GM12891 (cell line): ENCODE data around the gene FUBP3.

ENCODE experiments used
- DNase-seq: peaks from one replicate; pipeline ENCODE4 v3.0.0; 2011; ENCODE audit warnings: low spot score; ENCODE audit not compliant: insufficient read length
- FAIRE-seq: peaks from 2 replicates; lab custom pipeline; 2011; peaks lifted over from hg19 to GRCh38; lab: Jason Lieb, UNC
- PAX5 ChIP-seq: IDR thresholded peaks from 2 replicates; pipeline ENCODE4 v1.6.1; 2011; ENCODE audit warnings: low read length, moderate library complexity, mild to moderate bottlenecking; ENCODE audit not compliant: insufficient read depth, severe bottlenecking
- POLR2A ChIP-seq: IDR thresholded peaks from 2 replicates; pipeline ENCODE4 v1.6.1; 2011; ENCODE audit warnings: low read depth, low read length, control low read depth
- POLR2AphosphoS5 ChIP-seq: IDR thresholded peaks from 2 replicates; pipeline ENCODE4 v1.6.1; 2011; ENCODE audit warnings: low read depth, low read length, control low read depth
- POU2F2 ChIP-seq: IDR thresholded peaks from 2 replicates; pipeline ENCODE4 v1.6.1; 2011; ENCODE audit warnings: low read depth, mild to moderate bottlenecking, control low read depth, low read length, moderate library complexity
- SPI1 ChIP-seq: IDR thresholded peaks from 2 replicates; pipeline ENCODE4 v1.6.1; 2011; ENCODE audit warnings: low read depth, low read length, control low read depth
- TAF1 ChIP-seq: IDR thresholded peaks from 2 replicates; pipeline ENCODE4 v1.6.1; 2011; ENCODE audit warnings: low read depth, low read length, control low read depth

The FUBP3 gene

DNA sequence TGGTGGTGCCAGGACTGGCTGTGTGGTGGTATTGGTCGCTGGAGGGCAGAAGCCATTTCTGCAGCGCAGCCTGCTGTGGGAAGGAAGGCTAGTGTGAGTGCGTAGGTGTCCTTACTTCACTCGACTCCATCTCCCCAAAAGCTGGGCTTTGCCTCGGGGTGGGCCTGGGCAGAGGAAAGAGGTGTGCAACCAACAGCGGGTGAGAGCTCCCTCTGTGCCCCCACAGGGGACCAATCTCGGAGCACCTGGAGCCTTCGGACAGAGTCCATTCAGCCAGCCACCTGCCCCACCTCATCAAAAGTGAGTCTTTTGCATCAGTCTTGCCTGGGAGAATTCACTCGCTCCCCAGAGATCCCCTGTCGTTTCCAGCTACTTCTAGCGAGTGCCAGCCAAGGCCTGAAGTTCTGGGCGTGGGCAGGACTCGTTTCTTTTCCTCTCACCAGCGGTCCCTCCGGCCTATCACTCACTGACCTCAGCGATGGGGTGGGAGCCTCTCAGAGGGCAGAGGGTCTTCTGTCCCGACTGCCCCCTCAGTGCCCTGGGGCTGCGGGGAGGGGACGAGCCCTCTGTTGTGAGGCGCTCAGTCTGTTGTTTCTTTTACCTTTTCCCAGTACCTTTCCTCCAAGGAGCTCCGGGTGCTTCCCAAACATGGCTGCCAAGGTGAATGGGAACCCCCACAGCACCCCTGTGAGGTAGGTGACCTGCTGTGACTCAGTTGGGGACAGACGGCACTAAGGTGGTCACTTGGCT is 52.1 kb downstream of the FUBP3 start:
- FAIRE-seq = no peak
- TF ChIP-seq POLR2AphosphoS5 (no peak), PAX5 (no peak), POU2F2 (no peak), SPI1 (no peak), POLR2A (no peak), TAF1 (no peak)
- DNase-seq = no peak

DNA sequence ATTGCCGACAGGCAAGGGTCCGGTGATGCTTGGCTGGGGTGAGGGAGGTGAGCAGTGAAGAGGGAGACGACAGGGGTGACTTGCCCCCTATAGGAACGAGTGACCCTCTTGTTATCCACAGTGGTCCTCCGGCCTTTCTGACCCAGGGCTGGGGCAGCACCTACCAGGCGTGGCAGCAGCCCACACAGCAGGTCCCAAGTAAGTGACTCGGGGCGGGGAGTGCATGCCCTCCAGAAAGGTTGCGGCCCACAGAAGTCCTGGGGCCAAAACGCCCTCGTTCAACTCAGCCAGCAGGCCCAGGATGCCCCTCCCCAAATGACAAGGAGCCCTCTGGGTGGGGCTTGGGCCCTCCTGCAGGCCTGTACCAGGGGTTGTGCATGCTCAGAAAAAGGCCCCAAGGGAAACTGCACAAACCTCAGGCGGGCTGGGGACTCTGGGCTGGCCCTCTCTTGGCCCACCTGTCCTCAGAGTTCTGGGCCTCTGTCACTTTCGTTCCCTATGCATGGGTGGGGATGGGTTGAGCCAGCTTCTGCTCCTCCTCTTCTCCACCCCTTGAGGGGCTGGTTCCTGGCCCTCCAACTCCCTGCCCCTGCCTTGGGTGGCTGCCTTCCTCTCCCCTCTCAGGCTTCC is 52.8 kb downstream of the FUBP3 start:
- FAIRE-seq (no peak), DNase-seq (no peak)
- no peak for TF ChIP-seq POLR2AphosphoS5
- no peak for TF ChIP-seq POLR2A
- TF ChIP-seq SPI1 = no peak
- no peak for TF ChIP-seq PAX5
- no peak for TF ChIP-seq POU2F2
- no peak for TF ChIP-seq TAF1

DNA sequence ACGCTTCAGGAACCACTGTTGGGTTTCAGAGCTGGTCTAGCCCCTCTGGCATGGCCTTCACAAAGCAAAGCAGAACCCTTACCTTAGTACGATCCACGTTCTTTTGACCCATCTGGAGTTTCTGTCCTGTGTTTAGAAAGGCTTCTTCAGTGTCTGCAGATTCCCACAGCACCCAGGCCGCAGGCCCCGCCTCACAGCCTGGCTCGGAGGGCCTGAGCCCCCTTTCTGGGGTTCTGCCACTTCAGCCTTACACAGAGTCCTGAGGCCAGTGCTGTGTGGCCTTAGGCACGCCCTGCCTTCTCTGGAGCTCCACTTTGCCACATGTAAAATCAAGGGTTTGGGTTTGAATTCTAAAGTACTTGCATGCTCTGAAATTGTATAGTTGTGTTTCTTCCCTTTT is 53.5 kb downstream of the FUBP3 start:
- no peak for DNase-seq
- no peak for FAIRE-seq
- TF ChIP-seq POU2F2 (no peak), POLR2A (no peak), SPI1 (no peak), TAF1 (no peak), POLR2AphosphoS5 (no peak), PAX5 (no peak)

DNA sequence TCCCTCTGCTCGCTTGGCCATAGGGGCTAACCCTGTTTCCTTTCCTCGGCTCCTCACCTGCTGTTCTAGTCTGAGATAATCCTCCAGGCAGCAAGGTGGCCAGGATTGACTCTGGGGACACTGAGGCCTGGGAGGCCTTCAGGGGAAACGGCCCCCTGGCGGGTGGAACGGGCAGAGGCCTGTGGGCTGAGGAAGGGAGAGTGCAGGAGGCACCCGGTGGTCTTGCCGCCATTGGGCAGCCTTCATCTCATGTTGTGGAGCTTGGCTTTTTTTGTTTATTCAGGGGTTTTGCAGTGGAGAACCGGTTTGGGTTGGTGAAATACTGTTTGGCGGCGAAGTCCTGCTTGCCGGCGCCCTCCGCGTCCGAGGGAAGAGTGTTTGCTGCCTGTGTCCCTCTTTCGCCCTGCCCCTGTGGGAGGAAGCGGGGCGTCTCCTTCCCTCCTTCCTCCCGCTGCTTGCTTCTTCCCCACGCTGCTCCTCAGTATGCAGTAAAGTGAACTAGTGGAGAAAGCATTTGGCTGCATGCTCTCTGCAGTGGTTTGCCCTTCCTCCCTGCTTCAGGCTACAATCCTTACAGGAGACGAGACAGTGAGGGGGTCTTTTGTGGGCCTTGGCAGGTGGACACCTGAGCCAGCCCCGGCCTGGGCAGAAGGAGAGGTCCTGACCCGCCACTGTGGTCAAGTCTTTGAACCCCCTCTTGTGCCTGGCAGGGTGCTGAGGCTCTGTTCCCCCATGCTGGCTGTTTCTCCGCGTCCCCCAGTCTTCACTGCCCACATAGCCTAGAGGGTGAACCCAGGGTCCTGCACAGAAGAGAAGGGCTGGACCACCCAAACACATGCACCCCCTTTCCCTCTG is 54.2 kb downstream of the FUBP3 start:
- FAIRE-seq (no peak), DNase-seq (no peak)
- no peak for TF ChIP-seq PAX5
- no peak for TF ChIP-seq POLR2A
- TF ChIP-seq POU2F2 = no peak
- no peak for TF ChIP-seq POLR2AphosphoS5
- TF ChIP-seq SPI1 = no peak
- no peak for TF ChIP-seq TAF1

DNA sequence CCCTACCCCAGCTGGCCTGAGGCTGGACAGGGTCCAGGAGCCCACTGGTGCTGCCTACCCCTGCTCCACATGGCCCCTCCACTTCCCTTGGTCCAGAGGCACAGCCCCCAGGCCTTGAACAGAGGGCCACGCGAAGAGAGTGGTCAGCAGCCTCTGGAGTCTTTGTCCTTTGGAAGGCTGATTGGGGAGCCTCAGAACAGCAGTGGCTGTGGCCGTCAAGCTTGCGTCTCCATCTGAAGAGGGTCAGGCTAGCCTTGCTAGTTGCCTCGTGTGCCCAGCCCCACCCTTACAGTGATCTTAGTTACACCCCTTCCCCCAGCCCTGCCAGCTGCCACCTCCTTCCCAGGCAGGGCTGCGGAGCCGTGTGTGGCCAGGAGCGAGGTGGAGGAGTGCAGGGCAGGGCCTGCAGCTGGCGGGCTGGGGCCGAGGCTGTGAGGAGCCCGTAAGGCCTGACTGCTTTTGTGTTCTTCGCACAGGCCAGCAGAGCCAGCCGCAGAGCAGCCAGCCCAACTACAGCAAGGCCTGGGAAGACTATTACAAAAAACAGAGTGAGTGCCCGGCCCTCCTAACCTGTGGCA is 54.9 kb downstream of the FUBP3 start:
- FAIRE-seq (no peak), DNase-seq (no peak)
- TF ChIP-seq PAX5 = no peak
- no peak for TF ChIP-seq SPI1
- no peak for TF ChIP-seq POU2F2
- no peak for TF ChIP-seq POLR2A
- TF ChIP-seq POLR2AphosphoS5 = no peak
- TF ChIP-seq TAF1 = no peak

DNA sequence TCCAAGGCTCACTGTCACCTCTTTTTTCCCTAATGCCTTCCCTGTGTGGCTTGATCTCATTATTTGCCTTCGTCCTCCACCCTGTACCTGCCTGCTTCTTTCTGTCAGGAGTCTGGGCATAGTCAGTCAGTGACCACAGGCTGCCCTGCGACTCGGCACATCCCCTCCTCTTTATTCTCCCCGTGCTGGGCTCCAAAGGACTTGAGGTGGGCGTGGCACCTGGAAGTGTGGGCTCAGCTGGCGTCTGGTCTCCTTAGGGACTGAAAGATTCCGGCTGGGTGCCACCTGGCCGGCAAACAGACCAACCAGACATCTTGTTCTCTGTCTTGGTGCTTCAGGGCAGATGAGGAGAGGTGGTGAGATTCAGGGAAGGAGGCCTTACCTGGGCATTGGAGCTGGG is 55.4 kb downstream of the FUBP3 start:
- FAIRE-seq = no peak
- no peak for TF ChIP-seq POLR2AphosphoS5
- TF ChIP-seq SPI1 = no peak
- no peak for TF ChIP-seq PAX5
- TF ChIP-seq TAF1 = no peak
- no peak for TF ChIP-seq POU2F2
- no peak for TF ChIP-seq POLR2A
- DNase-seq = no peak

DNA sequence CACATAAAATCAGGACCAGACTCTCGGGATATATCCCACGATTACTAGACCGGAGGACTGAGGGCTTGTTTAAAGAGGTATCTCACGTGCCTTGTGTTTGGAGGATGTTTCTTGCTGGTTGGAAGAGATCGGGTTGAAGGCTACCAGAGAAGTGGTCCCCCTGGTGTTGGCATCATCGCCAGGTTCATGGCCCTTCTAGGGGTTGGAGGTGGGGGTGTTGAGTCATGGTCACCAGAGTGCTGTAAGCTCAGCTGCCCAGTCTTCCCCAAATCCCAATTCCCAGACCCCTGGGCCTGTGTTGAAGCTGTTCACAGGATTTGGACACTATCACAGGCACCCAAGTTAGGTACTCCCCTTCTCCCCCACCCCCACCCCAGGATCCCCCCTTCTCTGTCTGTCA is 55.9 kb downstream of the FUBP3 start:
- TF ChIP-seq SPI1 (no peak), POU2F2 (no peak), PAX5 (no peak)
- no peak for FAIRE-seq
- no peak for DNase-seq

DNA sequence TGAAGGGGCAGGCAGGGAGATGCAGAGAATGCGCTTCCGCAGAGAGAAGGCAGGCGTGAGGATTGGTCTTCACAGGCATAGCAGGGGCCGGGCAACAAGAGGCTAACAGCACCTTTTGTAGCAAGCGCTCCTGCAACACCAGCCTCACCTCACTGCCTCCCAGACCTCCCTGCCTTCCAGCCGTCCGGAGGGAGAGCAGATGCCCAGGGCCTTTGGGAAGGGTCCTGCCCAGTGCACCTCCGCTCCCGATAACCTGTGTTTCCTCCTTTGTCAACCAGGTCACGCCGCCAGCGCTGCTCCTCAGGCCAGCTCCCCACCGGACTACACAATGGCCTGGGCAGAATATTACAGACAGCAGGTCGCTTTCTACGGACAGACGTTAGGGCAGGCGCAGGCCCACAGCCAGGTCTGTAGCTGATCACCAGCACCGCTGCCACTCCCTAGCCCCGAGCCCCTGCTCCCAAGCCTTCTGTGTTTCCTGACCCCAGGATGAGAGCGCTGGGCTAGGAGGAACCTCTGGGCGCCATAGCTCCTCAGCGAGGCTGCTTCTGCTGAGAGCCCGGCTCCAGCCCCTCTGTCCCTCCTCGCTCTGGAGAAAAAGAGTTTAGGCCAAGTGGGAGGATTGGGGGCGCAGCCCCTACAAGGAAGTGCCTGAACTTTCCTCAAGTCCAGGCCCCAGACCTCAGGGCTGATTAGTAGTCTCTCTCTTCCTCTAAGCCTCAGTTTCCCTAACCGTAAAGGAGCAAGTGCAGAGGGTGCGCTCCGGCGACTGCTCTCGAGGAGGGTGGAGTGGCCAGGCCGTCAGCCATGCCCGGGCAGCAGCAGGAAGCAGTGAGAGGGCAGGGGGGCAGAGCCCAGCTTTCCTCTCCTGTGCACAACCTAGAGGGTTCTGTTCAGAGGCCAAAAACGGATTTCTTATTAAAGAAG is 56.6 kb downstream of the FUBP3 start:
- no peak for TF ChIP-seq PAX5
- no peak for TF ChIP-seq POLR2AphosphoS5
- no peak for TF ChIP-seq SPI1
- TF ChIP-seq POLR2A = no peak
- TF ChIP-seq POU2F2 = no peak
- TF ChIP-seq TAF1 = no peak

DNA sequence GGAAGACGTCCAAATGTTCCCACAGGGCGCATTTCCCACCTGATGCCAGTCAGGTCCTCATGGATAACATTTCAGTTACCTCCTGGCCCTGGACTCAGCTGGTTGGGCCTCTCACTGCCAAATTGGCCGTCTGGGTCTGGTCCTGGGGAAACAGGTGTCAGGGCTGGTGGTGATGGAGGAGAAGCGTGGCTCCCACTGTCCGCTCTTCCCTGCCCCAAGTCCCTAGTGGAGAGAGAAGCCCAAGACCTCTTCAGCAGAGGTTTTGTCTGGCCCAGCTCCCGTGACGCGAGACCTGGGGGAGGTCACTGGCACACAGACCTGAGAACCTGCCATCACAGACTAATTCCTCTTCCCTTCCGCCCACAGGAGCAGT is 57.3 kb downstream of the FUBP3 start:
- DNase-seq = no peak
- TF ChIP-seq POLR2AphosphoS5 = no peak
- no peak for TF ChIP-seq POLR2A
- no peak for TF ChIP-seq TAF1
- TF ChIP-seq PAX5 = no peak
- TF ChIP-seq SPI1 = no peak
- TF ChIP-seq POU2F2 = no peak
- no peak for FAIRE-seq

More for the DNA sequence above, 56.6 kb downstream of the FUBP3 start:
- FAIRE-seq (no peak), DNase-seq (no peak)
